ENCODE data around the gene APP.

APP gene

DNA sequence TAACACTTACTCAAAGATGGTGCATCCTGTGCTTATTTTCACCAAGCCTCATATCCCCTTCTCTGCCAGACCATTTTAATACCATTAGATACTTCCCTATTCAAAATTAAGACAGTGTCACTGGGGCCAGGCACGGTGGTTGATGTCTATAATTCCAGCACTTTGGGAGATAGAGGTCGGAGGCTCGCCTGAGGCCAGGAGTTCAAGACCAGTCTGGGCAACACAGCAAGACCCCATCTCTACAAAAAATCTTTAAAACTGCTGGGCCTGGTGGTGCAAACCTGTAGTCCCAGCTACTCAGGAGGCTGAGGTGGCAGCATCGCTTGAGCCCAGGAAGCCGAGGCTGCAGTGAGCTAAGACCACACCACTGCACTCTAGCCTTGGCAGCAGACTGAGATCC, 28.2 kb downstream of the APP start:
- TF ChIP-seq, protein P1, sequence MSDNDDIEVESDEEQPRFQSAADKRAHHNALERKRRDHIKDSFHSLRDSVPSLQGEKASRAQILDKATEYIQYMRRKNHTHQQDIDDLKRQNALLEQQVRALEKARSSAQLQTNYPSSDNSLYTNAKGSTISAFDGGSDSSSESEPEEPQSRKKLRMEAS (IDR thresholded peaks at IDR 0.05), result no peak
- TF ChIP-seq, protein P2, sequence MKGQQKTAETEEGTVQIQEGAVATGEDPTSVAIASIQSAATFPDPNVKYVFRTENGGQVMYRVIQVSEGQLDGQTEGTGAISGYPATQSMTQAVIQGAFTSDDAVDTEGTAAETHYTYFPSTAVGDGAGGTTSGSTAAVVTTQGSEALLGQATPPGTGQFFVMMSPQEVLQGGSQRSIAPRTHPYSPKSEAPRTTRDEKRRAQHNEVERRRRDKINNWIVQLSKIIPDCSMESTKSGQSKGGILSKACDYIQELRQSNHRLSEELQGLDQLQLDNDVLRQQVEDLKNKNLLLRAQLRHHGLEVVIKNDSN (IDR thresholded peaks at IDR 0.05), result no peak
- no peak for TF ChIP-seq TAF1 (IDR thresholded peaks at IDR 0.05; ENCODE audit: low read depth)
- no peak for TF ChIP-seq CEBPB (IDR thresholded peaks at IDR 0.05)

DNA sequence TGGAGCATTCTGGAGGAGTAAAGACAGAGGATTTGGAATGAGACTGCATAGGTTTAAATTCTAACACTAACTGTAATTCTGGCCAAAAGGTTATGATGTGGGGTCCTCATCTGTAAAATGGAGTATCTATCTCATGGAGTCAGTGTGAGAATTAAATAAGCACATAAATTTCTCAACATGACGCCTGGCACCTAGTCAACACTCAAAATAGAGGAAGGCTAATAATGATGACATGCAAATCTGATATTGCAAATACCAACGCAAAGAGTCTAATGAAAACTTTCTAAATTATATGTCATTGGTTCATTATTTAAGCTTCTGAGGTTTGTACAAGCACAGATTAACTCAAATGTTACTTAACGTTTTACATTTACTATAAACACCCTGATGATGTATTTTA, 29.6 kb downstream of the APP start:
- TF ChIP-seq CREB1 (IDR thresholded peaks at IDR 0.05; ENCODE audit: low read depth) (no peak), TAF1 (IDR thresholded peaks at IDR 0.05; ENCODE audit: low read depth) (no peak), TCF12 (IDR thresholded peaks at IDR 0.05; ENCODE audit: low read depth) (no peak), NFIC (IDR thresholded peaks at IDR 0.05) (no peak), RAD21 (IDR thresholded peaks at IDR 0.05; ENCODE audit: low read depth) (no peak), EGR1 (IDR thresholded peaks at IDR 0.05) (no peak), TEAD4 (IDR thresholded peaks at IDR 0.05) (no peak), YY1 (IDR thresholded peaks at IDR 0.05; ENCODE audit: low read depth) (no peak)
- TF ChIP-seq, protein P2 (IDR thresholded peaks at IDR 0.05), result no peak
- TF ChIP-seq, protein P1 (IDR thresholded peaks at IDR 0.05), result no peak
- TF ChIP-seq, protein P3, sequence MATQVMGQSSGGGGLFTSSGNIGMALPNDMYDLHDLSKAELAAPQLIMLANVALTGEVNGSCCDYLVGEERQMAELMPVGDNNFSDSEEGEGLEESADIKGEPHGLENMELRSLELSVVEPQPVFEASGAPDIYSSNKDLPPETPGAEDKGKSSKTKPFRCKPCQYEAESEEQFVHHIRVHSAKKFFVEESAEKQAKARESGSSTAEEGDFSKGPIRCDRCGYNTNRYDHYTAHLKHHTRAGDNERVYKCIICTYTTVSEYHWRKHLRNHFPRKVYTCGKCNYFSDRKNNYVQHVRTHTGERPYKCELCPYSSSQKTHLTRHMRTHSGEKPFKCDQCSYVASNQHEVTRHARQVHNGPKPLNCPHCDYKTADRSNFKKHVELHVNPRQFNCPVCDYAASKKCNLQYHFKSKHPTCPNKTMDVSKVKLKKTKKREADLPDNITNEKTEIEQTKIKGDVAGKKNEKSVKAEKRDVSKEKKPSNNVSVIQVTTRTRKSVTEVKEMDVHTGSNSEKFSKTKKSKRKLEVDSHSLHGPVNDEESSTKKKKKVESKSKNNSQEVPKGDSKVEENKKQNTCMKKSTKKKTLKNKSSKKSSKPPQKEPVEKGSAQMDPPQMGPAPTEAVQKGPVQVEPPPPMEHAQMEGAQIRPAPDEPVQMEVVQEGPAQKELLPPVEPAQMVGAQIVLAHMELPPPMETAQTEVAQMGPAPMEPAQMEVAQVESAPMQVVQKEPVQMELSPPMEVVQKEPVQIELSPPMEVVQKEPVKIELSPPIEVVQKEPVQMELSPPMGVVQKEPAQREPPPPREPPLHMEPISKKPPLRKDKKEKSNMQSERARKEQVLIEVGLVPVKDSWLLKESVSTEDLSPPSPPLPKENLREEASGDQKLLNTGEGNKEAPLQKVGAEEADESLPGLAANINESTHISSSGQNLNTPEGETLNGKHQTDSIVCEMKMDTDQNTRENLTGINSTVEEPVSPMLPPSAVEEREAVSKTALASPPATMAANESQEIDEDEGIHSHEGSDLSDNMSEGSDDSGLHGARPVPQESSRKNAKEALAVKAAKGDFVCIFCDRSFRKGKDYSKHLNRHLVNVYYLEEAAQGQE (IDR thresholded peaks at IDR 0.05; ENCODE audit: low read depth), result no peak

DNA sequence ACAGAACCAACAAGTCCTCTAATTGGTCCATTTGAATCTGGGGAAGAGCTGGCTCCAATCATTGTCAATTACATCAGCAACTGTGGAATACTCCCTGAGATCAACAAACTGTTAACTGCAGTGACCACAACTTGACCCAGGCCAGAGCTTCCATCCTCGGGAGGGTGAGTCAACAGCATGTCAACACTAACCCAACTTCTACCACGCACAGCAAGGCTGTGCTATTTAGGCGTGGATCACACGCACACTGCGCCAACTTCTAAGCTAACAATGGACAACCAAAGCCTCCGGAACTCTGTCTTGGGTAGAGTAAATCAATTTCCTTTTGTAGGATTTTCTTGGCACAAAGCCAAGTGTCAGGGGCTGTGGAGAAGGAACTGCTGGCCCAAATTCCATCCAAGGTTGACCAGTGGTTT, 30.4 kb downstream of the APP start:
- peak; percentile 85 for TF ChIP-seq NFIC (IDR thresholded peaks at IDR 0.05)
- no peak for TF ChIP-seq CREB1 (IDR thresholded peaks at IDR 0.05; ENCODE audit: low read depth)
- TF ChIP-seq FOXM1 (IDR thresholded peaks at IDR 0.05; ENCODE audit: borderline replicate concordance, low read depth), result no peak
- no peak for TF ChIP-seq EGR1 (IDR thresholded peaks at IDR 0.05)
- no peak for TF ChIP-seq ZBTB7A (IDR thresholded peaks at IDR 0.05; ENCODE audit: low read depth)

DNA sequence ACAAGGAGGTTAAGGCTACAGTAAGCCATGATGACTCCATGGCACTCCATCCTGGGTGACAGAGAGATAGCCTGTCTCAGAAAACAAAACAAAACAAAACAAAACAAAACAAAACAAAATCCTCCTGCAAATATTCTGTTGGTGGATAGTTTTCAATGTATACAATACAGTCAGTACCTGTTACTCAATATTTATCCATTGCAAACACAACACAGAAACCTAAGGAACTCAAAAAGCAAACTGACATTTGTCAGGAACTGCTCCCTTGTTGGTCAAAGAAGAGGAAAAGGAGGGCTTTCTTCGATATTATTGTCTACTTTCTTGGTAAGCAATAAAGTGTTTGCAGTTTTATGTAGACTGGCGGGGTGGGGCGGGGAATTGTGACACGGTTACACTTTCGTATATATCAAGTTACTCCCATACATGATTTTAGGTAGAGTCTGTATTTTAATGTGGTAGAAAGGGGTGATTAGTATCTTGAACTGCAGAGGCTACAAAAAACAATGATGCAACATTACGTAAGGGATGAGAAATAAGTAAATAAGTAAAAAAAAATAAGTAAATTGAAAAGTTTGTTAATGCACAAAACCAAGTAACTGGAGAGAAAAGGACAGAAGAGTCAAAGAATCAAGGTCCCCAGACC, 31.8 kb downstream of the APP start:
- TF ChIP-seq, protein P3 (IDR thresholded peaks at IDR 0.05; ENCODE audit: low read depth), result no peak
- TF ChIP-seq TAF1 (IDR thresholded peaks at IDR 0.05; ENCODE audit: low read depth), result no peak
- no peak for TF ChIP-seq RAD21 (IDR thresholded peaks at IDR 0.05; ENCODE audit: low read depth)
- no peak for TF ChIP-seq TEAD4 (IDR thresholded peaks at IDR 0.05)
- TF ChIP-seq YY1 (IDR thresholded peaks at IDR 0.05; ENCODE audit: low read depth), result no peak
- TF ChIP-seq EGR1 (IDR thresholded peaks at IDR 0.05), result no peak
- TF ChIP-seq FOXM1 (IDR thresholded peaks at IDR 0.05; ENCODE audit: borderline replicate concordance, low read depth), result no peak
- TF ChIP-seq, protein P1 (IDR thresholded peaks at IDR 0.05), result no peak
- TF ChIP-seq ZBTB7A (IDR thresholded peaks at IDR 0.05; ENCODE audit: low read depth), result no peak
- TF ChIP-seq CREB1 (IDR thresholded peaks at IDR 0.05; ENCODE audit: low read depth), result no peak

DNA sequence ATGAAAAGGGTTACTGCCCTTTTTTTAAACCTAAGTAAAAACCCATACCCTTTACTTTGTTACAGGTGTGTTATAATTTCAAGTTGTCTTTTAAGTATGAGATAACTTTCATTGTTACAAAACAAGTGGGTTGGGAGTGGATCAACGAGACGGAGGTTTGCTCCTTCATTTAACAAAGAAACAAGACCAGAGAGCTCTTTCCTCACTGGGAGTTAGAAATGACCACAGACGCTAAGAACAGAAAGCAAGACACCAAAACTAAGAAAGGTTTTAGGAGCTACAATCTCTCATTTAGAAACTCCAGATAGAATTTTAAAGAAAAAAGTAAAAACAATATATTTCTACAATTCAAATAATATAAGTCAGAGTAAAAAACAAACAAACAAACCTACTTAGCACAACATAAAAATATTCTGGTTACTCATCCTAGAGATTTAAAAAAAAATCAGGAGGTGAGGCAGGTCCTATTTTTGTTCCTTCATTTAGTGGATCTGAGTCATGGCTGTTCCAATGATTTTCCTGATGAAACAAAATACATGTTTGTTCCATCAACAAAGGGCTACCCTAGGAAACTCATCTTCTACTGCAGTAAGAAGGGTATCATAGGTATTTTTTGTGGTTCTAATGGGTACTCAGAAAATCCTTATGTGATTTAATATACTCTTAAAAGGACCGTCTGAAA, 33.0 kb downstream of the APP start:
- no peak for TF ChIP-seq NFIC (IDR thresholded peaks at IDR 0.05)

DNA sequence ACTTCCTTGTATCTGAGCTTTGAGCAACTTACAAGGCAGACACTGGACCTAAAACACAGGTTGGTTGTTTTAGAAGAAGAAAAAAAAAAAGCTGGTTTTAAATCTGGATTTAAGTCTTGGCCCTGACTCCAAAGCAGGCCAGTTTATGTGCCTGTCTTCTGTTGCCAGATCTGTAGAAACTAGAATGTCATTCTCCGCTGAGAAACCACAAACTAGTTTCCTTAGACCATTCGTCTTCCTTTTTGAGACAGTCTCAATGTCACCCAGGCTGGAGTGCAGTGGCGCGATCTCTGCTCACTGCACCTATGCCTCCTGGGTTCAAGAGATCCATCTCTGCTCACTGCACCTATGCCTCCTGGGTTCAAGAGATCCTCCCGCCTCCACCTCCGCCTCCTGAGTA, 33.9 kb downstream of the APP start:
- TF ChIP-seq EGR1 (IDR thresholded peaks at IDR 0.05), result no peak
- TF ChIP-seq, protein P2 (IDR thresholded peaks at IDR 0.05), result no peak
- TF ChIP-seq NFIC (IDR thresholded peaks at IDR 0.05), result no peak
- no peak for TF ChIP-seq TCF12 (IDR thresholded peaks at IDR 0.05; ENCODE audit: low read depth)
- no peak for TF ChIP-seq TEAD4 (IDR thresholded peaks at IDR 0.05)
- no peak for TF ChIP-seq CREB1 (IDR thresholded peaks at IDR 0.05; ENCODE audit: low read depth)
- TF ChIP-seq EP300 (IDR thresholded peaks at IDR 0.05; ENCODE audit: borderline replicate concordance), result no peak
- TF ChIP-seq TAF1 (IDR thresholded peaks at IDR 0.05; ENCODE audit: low read depth), result no peak
- TF ChIP-seq, protein P3 (IDR thresholded peaks at IDR 0.05; ENCODE audit: low read depth), result no peak
- no peak for TF ChIP-seq FOXM1 (IDR thresholded peaks at IDR 0.05; ENCODE audit: borderline replicate concordance, low read depth)
- TF ChIP-seq CEBPB (IDR thresholded peaks at IDR 0.05), result no peak
- TF ChIP-seq, protein P1 (IDR thresholded peaks at IDR 0.05), result no peak
- TF ChIP-seq YY1 (IDR thresholded peaks at IDR 0.05; ENCODE audit: low read depth), result no peak
- TF ChIP-seq RAD21 (IDR thresholded peaks at IDR 0.05; ENCODE audit: low read depth), result no peak
- no peak for TF ChIP-seq ZBTB7A (IDR thresholded peaks at IDR 0.05; ENCODE audit: low read depth)

All from Ishikawa (cell line).